HG02798 (cell line): ENCODE results near the gene XYLT1.

Experiments
- ATAC-seq: cut with Tn5 transposase; IDR thresholded peaks from one replicate; pipeline ENCODE4 v1.9.1; 2021; ENCODE audit warnings: mild to moderate bottlenecking; ENCODE audit not compliant: unreplicated experiment, poor library complexity

Gene XYLT1

GRCh38 chr16:17275076-17276009 is 195.4 kb downstream of the XYLT1 start:
- ATAC-seq = no peak

- ATAC-seq = no peak
Observed at GRCh38 chr16:17273142-17273561, 197.6 kb downstream of the XYLT1 start.

- ATAC-seq = no peak
Observed at GRCh38 chr16:17272716-17273115, 198.0 kb downstream of the XYLT1 start.

- ATAC-seq = no peak
Observed at GRCh38 chr16:17271687-17272086, 199.1 kb downstream of the XYLT1 start.

- no peak for ATAC-seq
Observed at GRCh38 chr16:17270683-17271109, 200.1 kb downstream of the XYLT1 start.

GRCh38 chr16:17270111-17270510 is 200.6 kb downstream of the XYLT1 start:
- no peak for ATAC-seq

GRCh38 chr16:17269439-17269838 is 201.3 kb downstream of the XYLT1 start:
- ATAC-seq = no peak

GRCh38 chr16:17266608-17267313 is 204.0 kb downstream of the XYLT1 start:
- no peak for ATAC-seq

- no peak for ATAC-seq
Observed at GRCh38 chr16:17265154-17265553, 205.6 kb downstream of the XYLT1 start.

- no peak for ATAC-seq
Observed at GRCh38 chr16:17261197-17261858, 209.4 kb downstream of the XYLT1 start.

GRCh38 chr16:17260276-17260849 is 210.4 kb downstream of the XYLT1 start:
- ATAC-seq = no peak

GRCh38 chr16:17259751-17260270 is 210.9 kb downstream of the XYLT1 start:
- no peak for ATAC-seq

- ATAC-seq = peak; percentile 75
Observed at GRCh38 chr16:17258848-17259713, 211.7 kb downstream of the XYLT1 start.

GRCh38 chr16:17258077-17258599 is 212.6 kb downstream of the XYLT1 start:
- ATAC-seq = no peak

GRCh38 chr16:17257426-17258023 is 213.2 kb downstream of the XYLT1 start:
- no peak for ATAC-seq

- ATAC-seq = no peak
Observed at GRCh38 chr16:17252701-17253100, 218.1 kb downstream of the XYLT1 start.

- no peak for ATAC-seq
Observed at GRCh38 chr16:17252064-17252463, 218.7 kb downstream of the XYLT1 start.

- ATAC-seq = no peak
Observed at GRCh38 chr16:17251496-17251895, 219.3 kb downstream of the XYLT1 start.
